GM21529 (cell line): ENCODE data around the gene BBS9.
"Not testable (repeated sequence)": the region's sequence is repeated elsewhere in the genome, so short reads cannot be mapped to it uniquely, and the experiment has no call there.

Source experiments
- ATAC-seq: cut with Tn5 transposase; IDR thresholded peaks from one replicate; pipeline ENCODE4 v1.9.1; 2021; ENCODE audit not compliant: unreplicated experiment

Gene BBS9

DNA sequence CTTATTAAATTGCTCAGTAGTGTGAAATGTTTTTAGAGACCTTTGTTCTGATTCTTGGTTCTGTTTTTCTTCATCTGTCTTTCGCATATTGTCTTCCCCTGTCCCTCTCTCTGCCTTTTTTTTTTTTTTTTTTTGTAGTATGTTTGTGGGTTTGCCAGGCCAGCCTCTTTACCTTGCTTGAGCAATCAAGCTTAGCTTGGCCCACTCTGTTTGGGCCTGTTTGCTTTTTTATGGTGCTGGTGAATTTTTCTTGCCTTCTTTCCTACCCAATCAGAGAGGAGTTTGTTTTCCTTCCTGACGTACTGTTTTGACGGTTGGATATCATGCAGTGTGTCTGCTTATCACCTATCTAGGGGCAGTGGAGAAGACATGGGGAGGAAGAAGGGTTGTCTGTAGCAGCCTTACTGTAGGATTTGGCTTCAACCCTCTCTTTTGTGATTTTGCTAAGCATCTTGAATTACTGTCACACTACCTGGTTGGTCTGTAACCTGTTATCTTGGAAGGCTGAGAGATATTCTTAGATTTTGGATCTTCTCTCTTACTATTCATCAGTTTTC lies 64.0 kb downstream of the BBS9 start:
- ATAC-seq, result no peak

DNA sequence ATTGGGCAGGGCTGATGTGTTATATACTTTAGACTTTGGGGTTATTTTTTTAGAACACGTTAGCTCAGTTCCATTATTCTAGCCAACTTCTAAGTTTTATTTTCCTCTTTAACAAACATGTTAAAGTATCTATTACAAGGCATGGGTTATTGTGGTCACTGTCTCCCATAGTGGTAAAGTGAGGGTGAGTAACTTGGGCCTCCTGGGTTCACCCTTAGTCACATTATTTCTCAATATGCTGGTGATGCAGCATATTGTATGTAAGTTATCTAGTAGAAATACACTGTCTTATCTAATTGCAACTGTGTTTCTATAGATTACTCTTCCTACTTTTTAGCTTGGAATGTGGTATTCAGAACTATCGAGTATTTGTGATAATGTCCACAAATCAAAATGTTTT lies 65.9 kb downstream of the BBS9 start:
- ATAC-seq, result no peak

DNA sequence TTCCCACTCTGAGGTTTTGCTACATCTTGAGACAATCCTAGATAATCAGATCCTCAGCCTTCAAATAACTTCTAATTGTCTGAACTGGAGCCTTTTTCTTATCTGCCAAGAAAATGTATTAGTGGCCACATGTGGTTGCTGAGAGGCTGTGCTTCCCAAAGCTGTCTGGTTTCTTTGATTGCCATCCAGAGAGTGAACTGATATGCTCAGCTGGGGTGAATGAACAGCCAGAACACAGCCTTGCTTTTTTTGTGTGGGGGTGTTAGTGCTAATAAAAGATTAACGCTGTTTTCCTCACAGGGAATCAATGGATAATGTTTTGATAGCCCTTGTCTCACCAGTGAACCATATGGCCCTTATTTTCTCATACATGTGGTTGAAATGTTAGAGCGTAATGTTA lies 66.9 kb downstream of the BBS9 start:
- ATAC-seq, result no peak

DNA sequence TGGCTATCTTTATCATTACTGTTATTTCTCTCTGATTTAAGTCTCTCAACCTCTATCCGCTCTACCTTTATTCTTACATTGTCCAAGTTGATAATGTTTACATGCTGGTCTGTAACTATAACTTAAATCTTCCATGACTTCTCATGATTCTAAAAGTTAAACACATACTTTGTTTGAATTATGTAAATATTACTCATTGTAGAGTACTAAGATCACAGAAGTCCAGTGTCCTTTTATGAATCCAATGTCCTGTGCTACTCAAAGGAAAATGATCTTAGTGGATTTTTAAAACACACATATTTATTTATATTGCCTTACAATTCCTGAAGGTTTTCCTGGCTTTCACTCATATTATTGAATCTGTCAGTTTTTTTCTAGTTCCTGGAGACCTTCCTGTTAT lies 70.9 kb downstream of the BBS9 start:
- ATAC-seq, result no peak

DNA sequence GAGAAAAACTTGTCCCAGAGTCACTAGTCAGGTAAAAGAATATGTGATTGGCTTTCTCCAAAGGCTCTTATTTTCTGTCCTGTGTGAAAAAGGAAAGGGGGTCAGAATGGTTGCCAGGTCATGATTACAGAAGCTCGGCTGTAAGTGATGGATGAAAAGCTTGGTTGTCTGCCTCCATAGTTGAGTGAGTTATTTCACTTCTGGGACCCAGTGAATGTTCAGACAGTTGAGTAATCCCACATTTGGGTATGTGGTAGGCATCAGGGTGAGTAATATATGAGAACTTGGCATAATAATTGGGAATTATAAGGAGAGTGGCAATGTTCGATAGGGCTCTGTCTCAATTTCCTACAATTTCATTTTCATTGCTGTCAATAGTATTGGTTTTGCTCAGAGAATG lies 72.5 kb downstream of the BBS9 start:
- no peak for ATAC-seq

DNA sequence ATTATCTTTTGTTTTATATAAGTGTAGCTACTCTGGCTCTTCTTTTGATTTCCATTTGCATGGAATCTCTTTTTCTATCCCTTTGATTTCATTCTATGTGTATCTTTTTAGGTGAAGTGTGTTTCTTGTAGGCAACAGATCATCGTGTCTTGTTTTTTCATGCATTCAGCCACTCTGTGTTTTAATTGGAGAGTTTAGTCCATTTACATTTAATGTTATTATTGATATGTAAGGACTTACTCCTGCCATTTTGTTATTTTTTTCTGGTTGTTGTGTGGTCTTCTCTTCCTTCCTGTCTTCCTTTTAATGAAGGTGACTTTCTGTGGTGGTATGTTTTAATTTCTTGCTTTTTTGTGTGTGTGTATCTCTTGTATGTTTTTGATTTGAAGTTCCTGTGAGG lies 81.6 kb downstream of the BBS9 start:
- no peak for ATAC-seq

DNA sequence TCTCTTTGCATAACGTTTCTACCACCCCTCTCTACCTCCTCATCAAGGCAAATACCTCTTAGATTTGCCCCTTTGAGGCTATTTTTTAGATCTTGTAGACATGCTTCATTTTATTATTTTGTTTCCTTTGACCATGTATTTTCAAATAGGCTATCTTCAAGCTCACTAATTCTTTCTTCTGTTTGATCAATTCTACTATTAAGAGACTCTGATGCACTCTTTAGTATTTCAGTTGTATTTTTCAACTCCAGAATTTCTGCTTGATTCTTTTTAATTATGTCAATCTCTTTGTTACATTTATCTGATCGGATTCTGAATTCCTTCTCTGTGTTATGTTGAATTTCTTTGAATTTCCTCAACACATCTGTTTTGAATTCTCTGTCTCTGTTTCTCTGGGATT lies 82.8 kb downstream of the BBS9 start:
- no peak for ATAC-seq

DNA sequence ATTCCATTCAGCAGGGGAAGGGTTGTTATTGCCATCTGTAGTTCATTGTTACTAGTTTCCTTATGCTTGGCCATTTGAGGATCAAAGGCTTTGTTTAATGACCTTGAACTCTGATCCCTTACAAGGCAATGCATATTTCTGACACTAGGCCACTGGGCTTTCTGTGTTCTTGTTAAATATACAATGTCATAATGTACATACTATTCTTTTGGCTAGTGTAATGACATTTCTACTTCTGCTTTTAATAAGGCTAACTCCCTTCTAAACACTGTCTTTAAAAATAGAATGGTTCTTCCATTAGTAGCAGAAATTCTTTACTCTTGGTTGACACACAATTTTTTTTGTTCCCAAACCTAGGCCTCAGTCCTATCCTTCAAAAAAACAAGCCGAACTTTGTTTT lies 86.6 kb downstream of the BBS9 start:
- ATAC-seq, result no peak

DNA sequence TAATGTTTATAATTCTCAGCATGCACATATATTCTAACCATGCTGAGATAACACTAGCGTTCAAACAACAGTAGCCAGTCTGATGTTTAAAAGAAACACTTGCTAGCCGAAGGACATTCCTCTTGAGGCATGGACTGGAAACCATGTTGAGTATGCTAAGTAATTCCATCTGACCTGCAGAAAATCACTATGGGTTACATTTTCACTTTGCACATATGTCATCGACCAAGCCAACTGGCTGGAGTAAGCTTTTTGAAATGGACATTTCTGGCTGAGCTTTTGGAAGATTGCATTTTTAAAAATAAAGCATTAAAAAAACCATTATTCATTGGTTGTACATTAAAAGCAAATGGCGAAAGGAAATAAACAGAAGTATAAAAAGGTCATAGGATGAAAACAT lies 88.2 kb downstream of the BBS9 start:
- no peak for ATAC-seq

DNA sequence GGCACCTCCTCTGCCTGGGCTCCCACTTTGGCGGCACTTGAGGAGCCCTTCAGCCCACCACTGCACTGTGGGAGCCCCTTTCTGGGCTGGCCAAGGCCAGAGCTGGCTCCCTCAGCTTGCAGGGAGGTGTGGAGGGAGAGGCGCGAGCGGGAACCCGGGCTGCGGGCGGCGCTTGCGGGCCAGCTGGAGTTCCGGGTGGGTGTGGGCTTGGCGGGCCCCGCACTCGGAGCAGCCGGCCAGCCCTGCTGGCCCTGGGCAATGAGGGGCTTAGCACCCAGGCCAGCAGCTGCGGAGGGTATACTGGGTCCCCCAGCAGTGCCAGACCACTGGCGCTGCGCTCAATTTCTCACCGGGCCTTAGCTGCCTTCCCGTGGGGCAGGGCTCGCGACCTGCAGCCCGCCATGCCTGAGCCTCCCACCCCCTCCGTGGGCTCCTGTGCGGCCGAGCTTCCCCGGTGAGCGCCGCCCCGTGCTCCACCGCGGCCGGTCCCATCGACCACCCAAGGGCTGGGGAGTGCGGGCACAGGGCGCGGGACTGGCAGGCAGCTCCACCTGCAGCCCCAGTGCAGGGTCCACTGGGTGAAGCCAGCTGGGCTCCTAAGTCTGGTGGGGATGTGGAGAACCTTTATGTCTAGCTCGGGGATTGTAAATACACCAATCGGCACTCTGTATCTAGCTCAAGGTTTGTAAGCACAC lies 89.6 kb downstream of the BBS9 start:
- ATAC-seq, result not testable (repeated sequence)

DNA sequence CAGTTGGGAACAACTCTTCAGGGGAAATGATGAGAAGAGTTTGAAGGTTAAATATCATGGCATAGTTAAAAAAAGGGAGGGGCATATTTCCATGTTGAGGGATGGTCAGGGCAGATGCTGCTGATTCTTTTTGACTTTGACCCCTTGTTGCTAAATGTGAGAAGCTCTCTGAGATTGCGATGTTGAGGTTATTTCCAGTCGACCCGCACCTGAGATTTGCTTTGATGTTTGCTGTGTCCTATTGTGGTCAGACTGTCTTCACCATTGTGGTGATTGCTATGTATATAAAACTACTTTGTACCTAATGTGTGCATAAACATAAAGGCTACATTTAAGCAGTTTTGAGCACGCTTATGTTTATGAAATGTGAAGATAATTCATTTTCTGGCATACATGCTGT lies 90.9 kb downstream of the BBS9 start:
- no peak for ATAC-seq

DNA sequence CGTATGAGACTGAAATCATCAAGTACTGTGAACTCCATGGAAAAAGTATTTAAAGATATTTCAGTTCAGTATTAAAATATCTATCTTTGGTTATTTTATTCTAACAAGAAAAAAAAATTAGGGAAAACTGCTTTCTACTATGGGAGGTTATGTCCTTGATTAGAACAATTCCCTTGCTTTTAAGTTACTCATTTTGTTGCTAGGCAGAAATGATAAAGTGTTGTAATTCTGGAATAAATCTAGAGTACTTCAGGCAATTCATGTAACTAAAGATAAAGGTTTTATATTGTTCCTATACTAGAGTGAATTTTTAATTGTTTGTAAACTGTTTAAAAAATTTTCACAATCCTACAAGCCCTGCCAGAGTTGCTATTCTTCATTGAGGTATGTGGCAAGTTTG lies 92.0 kb downstream of the BBS9 start:
- no peak for ATAC-seq

DNA sequence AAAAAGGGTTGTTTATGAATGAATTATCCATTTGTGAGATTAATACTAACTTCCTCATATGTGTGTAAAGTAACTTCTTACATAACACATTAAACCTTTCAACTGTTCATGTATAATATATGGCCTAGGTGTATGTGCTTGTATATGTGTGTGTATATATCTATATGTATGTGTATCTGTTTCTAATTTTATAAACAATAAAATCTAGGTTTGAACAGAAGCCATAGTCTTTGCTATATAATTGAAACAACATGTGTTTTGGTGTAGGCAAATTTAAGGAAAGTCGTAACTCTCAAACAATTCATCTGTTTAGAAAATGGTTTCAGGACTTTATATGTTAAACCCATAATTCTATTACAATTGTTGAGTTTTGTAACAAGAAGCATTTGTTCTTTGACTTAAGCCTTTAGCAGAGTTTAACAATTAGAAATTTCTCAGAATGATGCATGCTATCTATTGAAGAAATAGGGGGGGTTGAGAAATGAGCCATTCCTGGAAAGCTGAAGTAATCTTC lies 103.3 kb downstream of the BBS9 start:
- ATAC-seq, result no peak

DNA sequence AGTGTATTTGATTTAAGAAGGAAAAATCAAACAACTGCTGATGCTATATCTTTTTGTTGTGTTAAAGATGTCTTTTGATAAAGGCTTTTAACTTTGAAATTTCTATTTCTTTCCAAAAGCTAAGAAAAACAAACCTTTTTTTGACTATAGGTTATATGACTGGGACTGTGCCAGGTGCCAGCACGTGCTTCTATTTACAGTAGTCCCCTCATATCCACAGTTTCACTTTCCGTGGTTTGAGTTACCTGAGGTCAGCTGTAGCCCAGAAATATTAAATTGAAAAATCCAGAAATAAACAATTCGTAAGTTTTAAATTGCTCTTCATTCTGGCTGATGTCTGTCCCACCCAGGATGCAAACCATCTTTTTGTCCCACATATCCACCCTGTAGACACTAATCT lies 104.3 kb downstream of the BBS9 start:
- ATAC-seq, result no peak

DNA sequence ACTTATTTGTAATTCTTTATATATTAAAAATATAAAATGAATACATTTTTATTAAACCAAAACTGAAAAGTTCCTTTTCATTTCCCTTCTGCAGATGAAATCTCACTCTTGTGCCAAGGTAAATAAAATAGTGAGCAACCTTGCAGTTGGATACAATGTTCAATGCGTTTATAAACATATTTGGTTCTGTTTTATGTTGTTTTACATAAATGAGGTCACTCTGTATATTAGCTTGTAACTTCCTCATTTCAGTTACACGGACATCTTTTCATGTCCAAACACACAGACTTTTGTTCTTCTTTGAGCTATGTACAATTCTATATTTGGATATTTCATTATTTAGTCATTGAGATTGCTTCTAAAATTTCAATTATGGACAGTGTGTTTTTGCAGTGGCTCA lies 107.7 kb downstream of the BBS9 start:
- ATAC-seq, result no peak

DNA sequence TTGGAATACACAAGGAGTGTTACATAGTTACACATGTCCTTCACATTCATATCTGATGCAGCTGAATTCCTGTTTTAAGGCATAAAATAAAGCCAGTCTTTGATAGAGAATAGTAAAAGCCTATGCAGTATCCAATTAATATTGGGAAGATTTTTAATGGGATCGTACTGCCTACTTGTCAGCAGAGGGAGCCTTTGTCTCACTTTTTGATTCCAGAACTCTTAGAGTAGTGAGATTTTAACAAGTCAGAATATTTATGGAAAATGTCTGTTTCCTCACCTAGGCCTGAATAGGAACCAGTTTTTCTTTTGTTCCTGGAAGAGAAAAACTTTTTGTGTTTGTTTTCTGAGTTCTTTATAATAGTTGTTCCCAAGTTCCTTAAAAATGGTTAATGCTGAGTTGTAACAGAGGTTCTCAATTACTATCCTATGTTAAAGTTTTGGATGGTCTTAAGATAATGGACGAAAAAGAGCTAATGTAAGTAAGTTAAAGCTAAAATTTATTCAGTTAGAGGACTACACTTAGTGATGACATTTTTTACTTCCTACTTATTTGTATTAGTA lies 114.0 kb downstream of the BBS9 start:
- ATAC-seq, result no peak

DNA sequence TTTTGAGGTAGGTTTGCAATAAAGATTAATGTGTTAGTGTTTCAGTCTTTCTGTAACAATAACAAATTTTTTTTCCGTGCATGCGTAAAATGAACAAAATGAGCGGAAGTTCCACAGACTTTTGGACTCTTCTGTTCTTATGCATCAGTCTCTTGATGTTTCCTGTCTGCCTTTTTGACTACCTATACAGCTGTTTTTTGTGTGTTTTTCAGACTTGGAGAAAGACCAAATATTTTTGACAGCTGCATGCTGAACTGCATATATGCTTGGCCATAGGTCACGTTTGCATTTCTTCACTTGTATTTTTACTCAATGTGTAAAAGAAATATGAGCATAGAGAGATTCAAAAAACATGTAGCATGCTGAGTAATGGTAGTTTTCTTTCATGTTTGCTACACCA lies 119.3 kb downstream of the BBS9 start:
- ATAC-seq, result no peak

DNA sequence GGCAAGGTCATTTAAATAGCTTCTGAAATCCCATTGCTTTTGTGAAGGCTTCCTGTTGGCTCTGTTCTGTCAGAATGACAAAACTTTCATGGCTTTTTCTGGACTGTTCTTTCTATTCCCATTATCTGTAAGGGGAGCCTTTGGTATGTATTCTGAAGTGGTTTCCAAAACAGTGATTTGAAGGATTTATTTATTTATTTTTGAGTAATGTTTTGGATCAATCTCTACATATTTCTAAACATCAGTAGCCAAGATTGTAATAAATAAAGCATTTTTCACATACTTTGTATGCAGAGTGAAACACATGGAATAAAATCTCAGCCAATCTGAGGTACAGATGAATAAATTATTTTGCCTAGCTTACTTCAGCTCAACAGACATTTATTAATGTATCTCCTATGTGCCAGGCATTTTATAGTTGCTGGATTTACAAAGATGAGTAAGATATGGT lies 121.1 kb downstream of the BBS9 start:
- ATAC-seq, result no peak

DNA sequence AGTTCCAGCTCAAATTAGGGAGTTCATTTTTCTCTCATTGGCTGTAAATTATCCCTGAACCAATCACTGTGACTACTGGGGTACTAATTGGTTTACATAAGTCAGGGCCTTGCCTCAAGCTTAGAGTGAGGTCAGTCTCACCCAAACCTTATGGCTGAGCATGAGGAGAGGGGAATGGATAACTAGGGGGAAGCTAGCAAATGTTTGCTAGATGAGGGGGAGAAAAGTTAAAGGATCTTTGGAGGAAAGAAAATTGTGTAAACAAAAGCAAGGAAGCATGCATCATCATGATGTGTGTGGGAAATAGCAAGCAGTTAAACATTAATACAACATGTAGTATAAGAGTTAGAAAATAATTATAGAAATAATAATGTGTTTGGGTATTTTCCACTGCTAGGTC lies 121.9 kb downstream of the BBS9 start:
- ATAC-seq, result no peak

DNA sequence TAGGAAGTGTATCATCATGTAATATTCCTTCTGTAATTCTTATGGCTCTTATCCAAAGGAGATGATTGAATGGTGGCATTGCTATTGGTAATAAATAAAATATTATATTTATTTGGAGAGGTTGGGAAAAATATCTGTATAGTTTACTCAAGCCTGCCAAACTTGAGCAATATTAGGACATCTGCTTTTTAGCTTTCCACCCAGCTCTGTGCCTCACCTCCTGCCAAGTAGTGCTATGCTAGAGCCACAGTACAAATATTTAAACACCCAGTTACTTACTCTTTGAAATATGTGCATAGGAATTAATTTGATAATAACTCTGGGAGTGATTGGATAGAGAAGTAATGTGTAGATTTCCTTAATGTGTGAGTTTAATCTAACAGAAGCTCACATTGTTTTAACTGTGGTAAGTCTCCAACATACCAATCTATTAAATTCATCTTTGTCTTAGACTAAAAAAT lies 129.2 kb downstream of the BBS9 start:
- ATAC-seq, result no peak

DNA sequence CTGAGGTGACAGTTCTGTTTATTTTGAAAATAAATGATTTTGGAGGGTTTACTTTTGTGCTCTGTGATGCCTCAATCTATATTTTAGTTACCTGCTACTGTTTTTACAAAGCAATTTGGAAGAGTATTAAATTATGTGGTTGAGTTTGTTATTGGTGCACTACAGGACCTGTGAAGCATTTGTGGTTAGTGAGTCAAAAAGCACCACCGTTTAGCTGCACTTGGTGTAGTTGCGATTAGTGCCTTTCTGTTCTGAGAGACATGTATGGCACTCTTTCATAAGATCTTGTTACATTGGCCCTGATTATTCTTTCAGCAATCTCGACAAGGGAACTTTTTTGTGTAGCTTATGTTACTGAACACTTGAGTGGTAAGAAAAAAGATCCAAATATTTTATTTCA lies 132.2 kb downstream of the BBS9 start:
- peak; percentile 90 for ATAC-seq

DNA sequence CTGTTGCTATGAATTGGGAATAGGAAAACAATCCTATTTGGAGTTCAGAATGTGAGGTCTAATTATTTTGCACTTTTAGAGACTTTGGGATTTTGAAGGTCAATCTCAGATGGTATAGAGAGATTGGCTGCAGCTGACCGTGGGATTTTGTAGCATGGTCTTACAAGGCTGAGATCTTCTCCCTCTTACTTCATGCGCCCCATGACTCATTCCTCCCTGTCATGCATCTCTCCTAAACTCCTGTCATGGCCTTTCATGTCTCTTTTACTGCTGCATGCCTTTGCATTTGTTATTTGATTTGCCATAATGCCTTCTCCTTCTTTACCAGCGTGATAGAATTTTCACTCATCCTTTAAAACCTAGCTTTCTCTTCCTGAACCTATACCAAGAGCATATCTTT lies 133.1 kb downstream of the BBS9 start:
- ATAC-seq, result no peak
